ENCODE measurements around the gene NPIPB9. TPM values are rescaled to one million over a fixed set of nuclear protein-coding genes. Genes with fewer than 3 reads are reported as not detected.
"Not testable (repeated sequence)": the region's sequence is repeated elsewhere in the genome, so short reads cannot be mapped to it uniquely, and the experiment has no call there.

The NPIPB9 gene
- total RNA-seq, 1 donor from 2014 or later: not detected

DNA sequence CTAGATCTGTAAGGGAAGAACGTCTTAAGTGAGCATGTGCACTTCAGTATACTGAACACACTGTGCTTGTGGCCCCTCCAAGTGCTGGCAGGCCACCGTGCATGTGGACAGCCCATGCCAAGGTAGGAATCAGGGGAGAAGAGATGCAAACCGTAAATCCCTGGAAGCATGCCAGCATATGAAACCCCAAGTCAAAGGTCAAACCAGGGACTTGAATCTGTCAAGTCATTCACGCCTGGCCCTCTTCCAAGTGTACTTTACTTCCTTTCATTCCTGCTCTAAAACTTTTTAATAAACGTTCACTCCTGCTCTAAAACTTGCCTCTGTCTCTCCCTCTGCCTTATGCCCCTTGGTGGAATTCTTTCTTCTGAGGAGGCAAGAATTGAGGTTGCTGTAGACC, 68.4 kb downstream of the NPIPB9 start:
- ATAC-seq: no peak
- intact Hi-C loops (cut with DNase I): no loop called here
- no peak for DNase-seq (ENCODE audit: missing footprints)

DNA sequence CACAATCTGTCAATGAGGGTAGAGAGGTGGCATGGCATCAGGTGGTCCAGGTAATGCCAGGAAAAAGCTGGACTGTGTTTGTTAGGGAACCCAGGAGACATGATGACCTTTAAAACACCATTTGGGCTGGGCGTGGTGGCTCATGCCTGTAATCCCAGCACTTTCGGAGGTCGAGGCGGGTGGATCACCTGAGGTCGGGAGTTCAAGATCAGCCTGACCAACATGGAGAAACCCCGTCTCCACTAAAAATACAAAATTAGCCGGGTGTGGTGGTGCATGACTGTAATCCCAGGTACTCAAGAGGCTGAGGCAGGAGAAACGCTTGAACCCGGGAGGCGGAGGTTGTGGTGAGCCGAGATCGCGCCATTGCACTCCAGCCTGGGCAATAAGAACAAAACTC, 69.0 kb downstream of the NPIPB9 start:
- intact Hi-C loops (cut with DNase I); ATAC-seq; DNase-seq (ENCODE audit: missing footprints): not testable (repeated sequence)

DNA sequence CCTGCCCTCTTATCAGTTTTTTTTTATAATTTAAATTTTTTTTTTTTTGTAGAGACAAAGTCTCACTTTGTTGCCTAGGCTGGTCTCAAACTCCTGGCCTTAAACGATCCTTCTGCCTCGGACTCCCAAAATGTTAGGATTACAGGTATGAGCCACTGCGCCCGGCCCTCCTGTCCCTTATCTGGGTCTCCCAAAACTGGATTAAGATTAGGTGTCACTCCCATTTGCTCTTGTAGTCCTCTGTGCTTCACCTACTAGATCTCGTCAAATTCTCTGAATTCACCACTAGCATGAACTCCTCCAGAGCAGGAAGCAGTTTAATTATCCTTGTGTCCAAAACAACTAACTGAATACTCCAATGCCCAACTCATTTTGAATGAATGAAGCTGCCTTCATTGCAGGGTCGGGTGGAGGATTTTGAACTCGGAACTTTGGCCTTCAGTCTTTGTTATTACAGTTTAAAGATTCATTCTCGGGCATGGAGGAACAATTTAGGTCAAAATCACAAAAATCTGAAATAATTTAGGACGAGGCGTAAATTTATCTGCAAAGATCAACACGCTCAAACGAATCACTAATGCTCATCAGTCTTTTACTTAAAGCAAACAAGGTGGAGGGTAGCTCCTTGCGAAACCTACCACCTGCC, 70.4 kb downstream of the NPIPB9 start:
- DNase-seq (ENCODE audit: missing footprints) (no peak), ATAC-seq (no peak)
- intact Hi-C loops (cut with DNase I): no loop called here

Small RNAs within 50 kb of the gene (microRNA-seq; reads per million reads assigned to microRNA genes)
- gene MIR6862-2: not detected

Other genes starting within 250 kb of the NPIPB9 start
- gene IL27, start 245.0 kb upstream of the NPIPB9 start, total RNA-seq: not detected
- 49.6 TPM for gene NUPR1, start 212.8 kb upstream of the NPIPB9 start, total RNA-seq
- gene SGF29, start 197.9 kb upstream of the NPIPB9 start, total RNA-seq: 20.2 TPM
- 1.8 TPM for gene SULT1A2, start 154.7 kb upstream of the NPIPB9 start, total RNA-seq
- gene SULT1A1, start 141.7 kb upstream of the NPIPB9 start, total RNA-seq: 14.8 TPM
- gene NPIPB8, start 113.7 kb upstream of the NPIPB9 start, total RNA-seq: not detected
- gene EIF3C, start 40.3 kb upstream of the NPIPB9 start, total RNA-seq: 357 TPM
- 46.3 TPM for gene ATXN2L, start 71.2 kb downstream of the NPIPB9 start, total RNA-seq
- 252 TPM for gene TUFM, start 94.6 kb downstream of the NPIPB9 start, total RNA-seq
- gene SH2B1, start 112.1 kb downstream of the NPIPB9 start, total RNA-seq: 41.3 TPM
- gene ATP2A1, start 126.7 kb downstream of the NPIPB9 start, total RNA-seq: 0.11 TPM
- 22.3 TPM for gene RABEP2, start 173.5 kb downstream of the NPIPB9 start, total RNA-seq
- not detected for gene CD19, start 180.2 kb downstream of the NPIPB9 start, total RNA-seq
- gene NFATC2IP, start 199.2 kb downstream of the NPIPB9 start, total RNA-seq: 16.4 TPM
- 18.2 TPM for gene SPNS1, start 223.0 kb downstream of the NPIPB9 start, total RNA-seq
- 1.9 TPM for gene LAT, start 233.3 kb downstream of the NPIPB9 start, total RNA-seq